GM23248 (cell line): Measurements from ENCODE around the gene GDF7. TPM values are rescaled to one million over a fixed set of nuclear protein-coding genes. Genes with fewer than 3 reads are reported as not detected.

Source experiments
- DNase-seq: peaks from one replicate; pipeline ENCODE4 v3.0.0-alpha.2; 2015
- H2AFZ ChIP-seq: fragments of 200-600 bp; sonication (generic); 2 replicates; pipeline ENCODE4 v1.6.1; 2016; ENCODE audit warnings: antibody characterized with exemption
- H3F3A ChIP-seq: fragments of 200-600 bp; sonication (generic); 2 replicates; pipeline ENCODE4 v1.6.1; 2016; ENCODE audit warnings: mild to moderate bottlenecking, antibody characterized with exemption, mixed run types; ENCODE audit not compliant: insufficient read depth
- H3K27ac ChIP-seq: fragments of 200-600 bp; sonication (generic); 2 replicates; pipeline ENCODE4 v1.5.1; 2016; ENCODE audit warnings: mild to moderate bottlenecking
- H3K27me3 ChIP-seq: fragments of 200-600 bp; sonication (generic); replicated peaks from 2 replicates; pipeline ENCODE4 v1.6.1; 2016; ENCODE audit warnings: mild to moderate bottlenecking; ENCODE audit not compliant: insufficient read depth
- H3K36me3 ChIP-seq: fragments of 200-600 bp; sonication (generic); 2 replicates; pipeline ENCODE4 v1.6.1; 2016; ENCODE audit warnings: low read depth, mild to moderate bottlenecking
- H3K4me1 ChIP-seq: fragments of 200-600 bp; sonication (generic); 2 replicates; pipeline ENCODE4 v1.6.1; 2016; ENCODE audit warnings: mild to moderate bottlenecking; ENCODE audit not compliant: insufficient read depth
- H3K4me2 ChIP-seq: fragments of 200-600 bp; sonication (generic); one replicate; pipeline ENCODE4 v1.6.1; 2016; ENCODE audit warnings: mild to moderate bottlenecking; ENCODE audit not compliant: unreplicated experiment
- H3K4me3 ChIP-seq: fragments of 200-600 bp; sonication (generic); 2 replicates; pipeline ENCODE4 v1.5.1; 2016; ENCODE audit warnings: mild to moderate bottlenecking
- H3K79me2 ChIP-seq: fragments of 200-600 bp; sonication (generic); 2 replicates; pipeline ENCODE4 v1.6.1; 2016; ENCODE audit warnings: mild to moderate bottlenecking; ENCODE audit not compliant: insufficient read depth
- H3K9ac ChIP-seq: fragments of 200-600 bp; sonication (generic); 2 replicates; pipeline ENCODE4 v1.6.1; 2016; ENCODE audit warnings: mild to moderate bottlenecking
- H3K9me2 ChIP-seq: fragments of 200-600 bp; sonication (generic); 2 replicates; pipeline ENCODE4 v1.6.1; 2016; ENCODE audit warnings: mixed run types, mild to moderate bottlenecking, moderate library complexity; ENCODE audit not compliant: insufficient read depth
- H3K9me3 ChIP-seq: fragments of 200-600 bp; sonication (generic); one replicate; pipeline ENCODE4 v1.6.1; 2017; ENCODE audit warnings: low read depth
- H4K20me1 ChIP-seq: fragments of 200-600 bp; sonication (generic); 2 replicates; pipeline ENCODE4 v1.6.0; 2016; ENCODE audit not compliant: insufficient read depth
- EZH2 ChIP-seq: fragments of 200-600 bp; sonication (generic); IDR thresholded peaks from 2 replicates; pipeline ENCODE4 v1.6.1; 2018; ENCODE audit warnings: antibody characterized with exemption, mild to moderate bottlenecking; ENCODE audit not compliant: insufficient read depth, poor library complexity, severe bottlenecking
- EZH2phosphoT487 ChIP-seq: fragments of 200-600 bp; sonication (generic); IDR thresholded peaks from 2 replicates; pipeline ENCODE4 v1.6.1; 2018; ENCODE audit warnings: antibody characterized with exemption, moderate library complexity, mild to moderate bottlenecking, low read depth; ENCODE audit not compliant: insufficient read depth
- WGBS, 2 experiments: methylation state at CpG; one replicate each; pipeline ENCODE4 v1.1.6; 2015 to 2017; ENCODE audit warnings: low lambda C conversion rate in 2 of 2, low coverage in 1 of 2; ENCODE audit errors: missing lambda C conversion rate in 2 of 2; 5-methylcytosine and 5-hydroxymethylcytosine counted together
- in situ Hi-C: fragments of 300-500 bp; cut with MboI; formaldehyde crosslinking; loops from 2 replicates; pipeline ENCODE4 v1.15.0; 2020
- polyA plus RNA-seq: library from polyadenylated mRNA; unstranded; fragments of >200 nt; fragmentation: Nextera tagmentation; extraction: Ambion mirVana; gene quantifications from 2 replicates; pipeline ENCODE4 v1.2.1, GENCODE V29; 2016
- total RNA-seq: library from RNA; depleted of rRNA; stranded (reverse); fragments of >200 nt; shearing (Covaris generic); gene quantifications from 2 replicates; pipeline ENCODE4 v1.2.3, GENCODE V29; 2014

The GDF7 gene
- total and polyA plus RNA-seq, 2 experiments from 2014 or later = 0.03 TPM; not detected in 1

GRCh38 chr2:20637147-20637546 lies 29.8 kb upstream of the GDF7 start:
- no peaks in the 10 kb centered on the region for H3K9me2 ChIP-seq
- in situ Hi-C loops = loop anchor here (10.0 kb wide), 1 partner anchor 182 kb away; no protein-coding TSS in a partner anchor
- H3K27me3 ChIP-seq = no peaks in the 10 kb centered on the region
- H4K20me1 ChIP-seq = no peaks in the 10 kb centered on the region
- H3K4me3 ChIP-seq = no peak overlapping the region
- no peaks in the 10 kb centered on the region for H3K79me2 ChIP-seq
- peak; percentile 36 for DNase-seq
- no peaks in the 10 kb centered on the region for H3K9me3 ChIP-seq
- no peak overlapping the region for H3K4me2 ChIP-seq
- peaks cover 11% of the 10 kb centered on the region for H3K4me1 ChIP-seq
- 53 to 60% methylated on average over 11 to 13 of the region's 13 CpGs for WGBS, 2 experiments
- no peak overlapping the region for H2AFZ ChIP-seq
- H3K27ac ChIP-seq = no peak overlapping the region
- no peak overlapping the region for H3K9ac ChIP-seq
- no peaks in the 10 kb centered on the region for H3F3A ChIP-seq
- TF ChIP-seq EZH2 (no peak), EZH2phosphoT487 (no peak)
- H3K36me3 ChIP-seq = no peaks in the 10 kb centered on the region

GRCh38 chr2:20638014-20638413 lies 28.9 kb upstream of the GDF7 start:
- peaks cover 11% of the 10 kb centered on the region for H3K4me1 ChIP-seq
- no peak overlapping the region for H3K4me2 ChIP-seq
- no peaks in the 10 kb centered on the region for H4K20me1 ChIP-seq
- H3K27me3 ChIP-seq = no peaks in the 10 kb centered on the region
- H3K27ac ChIP-seq = no peak overlapping the region
- no peak overlapping the region for H3K9ac ChIP-seq
- TF ChIP-seq EZH2phosphoT487 (no peak), EZH2 (no peak)
- no peaks in the 10 kb centered on the region for H3K36me3 ChIP-seq
- no peaks in the 10 kb centered on the region for H3K9me2 ChIP-seq
- in situ Hi-C loops = loop anchor here (10.0 kb wide), 1 partner anchor 183 kb away; no protein-coding TSS in a partner anchor
- no peak overlapping the region for H2AFZ ChIP-seq
- no peaks in the 10 kb centered on the region for H3K79me2 ChIP-seq
- WGBS, 2 experiments = 87 to 92% methylated on average over 11 to 13 of the region's 13 CpGs
- no peaks in the 10 kb centered on the region for H3F3A ChIP-seq
- no peak overlapping the region for H3K4me3 ChIP-seq
- DNase-seq = no peak
- no peaks in the 10 kb centered on the region for H3K9me3 ChIP-seq

- H3K27ac ChIP-seq = no peak overlapping the region
- H3K27me3 ChIP-seq = no peaks in the 10 kb centered on the region
- no peak overlapping the region for H3K9ac ChIP-seq
- H3K4me1 ChIP-seq = peaks cover 11% of the 10 kb centered on the region
- no peak for TF ChIP-seq EZH2
- no peaks in the 10 kb centered on the region for H3K36me3 ChIP-seq
- no peaks in the 10 kb centered on the region for H3F3A ChIP-seq
- no peaks in the 10 kb centered on the region for H3K9me2 ChIP-seq
- no peaks in the 10 kb centered on the region for H3K79me2 ChIP-seq
- H3K4me3 ChIP-seq = no peak overlapping the region
- no peaks in the 10 kb centered on the region for H3K9me3 ChIP-seq
- no peak for DNase-seq
- in situ Hi-C loops = loop anchor here (10.0 kb wide), 1 partner anchor 184 kb away; no protein-coding TSS in a partner anchor
- no peak overlapping the region for H3K4me2 ChIP-seq
- 82 to 83% methylated on average over 15 of the region's 15 CpGs for WGBS, 2 experiments
- H2AFZ ChIP-seq = no peak overlapping the region
- H4K20me1 ChIP-seq = no peaks in the 10 kb centered on the region
Measured at GRCh38 chr2:20638646-20639430, 28.1 kb upstream of the GDF7 start.

- in situ Hi-C loops = loop anchor here (10.0 kb wide), 1 partner anchor 206 kb away; no protein-coding TSS in a partner anchor
- H3K4me1 ChIP-seq = peaks cover 1% of the 10 kb centered on the region
- H3K9ac ChIP-seq = no peak overlapping the region
- no peak overlapping the region for H3K27ac ChIP-seq
- H4K20me1 ChIP-seq = no peaks in the 10 kb centered on the region
- no peaks in the 10 kb centered on the region for H3K9me2 ChIP-seq
- WGBS, 2 experiments = 84 to 88% methylated on average over 13 to 14 of the region's 14 CpGs
- H3K27me3 ChIP-seq = no peaks in the 10 kb centered on the region
- no peaks in the 10 kb centered on the region for H3F3A ChIP-seq
- DNase-seq = no peak
- TF ChIP-seq EZH2 = no peak
- no peak for TF ChIP-seq EZH2phosphoT487
- H3K4me2 ChIP-seq = no peak overlapping the region
- H3K4me3 ChIP-seq = no peak overlapping the region
- no peaks in the 10 kb centered on the region for H3K79me2 ChIP-seq
- no peaks in the 10 kb centered on the region for H3K36me3 ChIP-seq
- no peak overlapping the region for H2AFZ ChIP-seq
- H3K9me3 ChIP-seq = no peaks in the 10 kb centered on the region
Measured at GRCh38 chr2:20640411-20641122, 26.4 kb upstream of the GDF7 start.
